ENCODE measurements around the gene CD300C.
"Not testable (repeated sequence)": the region's sequence is repeated elsewhere in the genome, so short reads cannot be mapped to it uniquely, and the experiment has no call there.

CD300C gene

GRCh38 chr17:74573635-74574034, 27.7 kb upstream of the CD300C start:
- not testable (repeated sequence) for H3K27ac ChIP-seq (ENCODE audit: low read depth, low read length); H3K4me1 ChIP-seq (ENCODE audit: control insufficient read depth, insufficient read depth, low read length); H3K27me3 ChIP-seq (ENCODE audit: control insufficient read depth, insufficient read depth, low read length); H3K9me3 ChIP-seq (ENCODE audit: control insufficient read depth, insufficient read depth, low read length); H3K4me3 ChIP-seq (ENCODE audit: low read depth, low read length); H3K9ac ChIP-seq (ENCODE audit: low read depth, low read length); H3K36me3 ChIP-seq (ENCODE audit: control insufficient read depth, insufficient read depth, low read length)

- no peaks in the 10 kb centered on the region for H3K9me3 ChIP-seq (ENCODE audit: control insufficient read depth, insufficient read depth, low read length)
- no peak overlapping the region for H3K4me3 ChIP-seq (ENCODE audit: low read depth, low read length)
- no peak overlapping the region for H3K27ac ChIP-seq (ENCODE audit: low read depth, low read length)
- H3K9ac ChIP-seq (ENCODE audit: low read depth, low read length): no peak overlapping the region
- no peaks in the 10 kb centered on the region for H3K4me1 ChIP-seq (ENCODE audit: control insufficient read depth, insufficient read depth, low read length)
- H3K27me3 ChIP-seq (ENCODE audit: control insufficient read depth, insufficient read depth, low read length): no peaks in the 10 kb centered on the region
- H3K36me3 ChIP-seq (ENCODE audit: control insufficient read depth, insufficient read depth, low read length): no peaks in the 10 kb centered on the region
These were observed 27.3 kb upstream of the CD300C start for GRCh38 chr17:74573169-74573568.

- no peak overlapping the region for H3K9ac ChIP-seq (ENCODE audit: low read depth, low read length)
- H3K4me1 ChIP-seq (ENCODE audit: control insufficient read depth, insufficient read depth, low read length): no peaks in the 10 kb centered on the region
- no peaks in the 10 kb centered on the region for H3K27me3 ChIP-seq (ENCODE audit: control insufficient read depth, insufficient read depth, low read length)
- no peak overlapping the region for H3K4me3 ChIP-seq (ENCODE audit: low read depth, low read length)
- H3K9me3 ChIP-seq (ENCODE audit: control insufficient read depth, insufficient read depth, low read length): no peaks in the 10 kb centered on the region
- H3K27ac ChIP-seq (ENCODE audit: low read depth, low read length): no peak overlapping the region
- H3K36me3 ChIP-seq (ENCODE audit: control insufficient read depth, insufficient read depth, low read length): no peaks in the 10 kb centered on the region
These were observed 25.8 kb upstream of the CD300C start for GRCh38 chr17:74571621-74572270.

GRCh38 chr17:74569020-74570003, 23.4 kb upstream of the CD300C start:
- no peak overlapping the region for H3K9ac ChIP-seq (ENCODE audit: low read depth, low read length)
- H3K9me3 ChIP-seq (ENCODE audit: control insufficient read depth, insufficient read depth, low read length): no peaks in the 10 kb centered on the region
- no peaks in the 10 kb centered on the region for H3K36me3 ChIP-seq (ENCODE audit: control insufficient read depth, insufficient read depth, low read length)
- H3K27me3 ChIP-seq (ENCODE audit: control insufficient read depth, insufficient read depth, low read length): no peaks in the 10 kb centered on the region
- no peak overlapping the region for H3K4me3 ChIP-seq (ENCODE audit: low read depth, low read length)
- no peak overlapping the region for H3K27ac ChIP-seq (ENCODE audit: low read depth, low read length)
- no peaks in the 10 kb centered on the region for H3K4me1 ChIP-seq (ENCODE audit: control insufficient read depth, insufficient read depth, low read length)

- Histone ChIP-seq H3K27me3 (ENCODE audit: control insufficient read depth, insufficient read depth, low read length) (no peaks in the 10 kb centered on the region), H3K4me1 (ENCODE audit: control insufficient read depth, insufficient read depth, low read length) (no peaks in the 10 kb centered on the region), H3K4me3 (ENCODE audit: low read depth, low read length) (no peak overlapping the region), H3K27ac (ENCODE audit: low read depth, low read length) (no peak overlapping the region), H3K9me3 (ENCODE audit: control insufficient read depth, insufficient read depth, low read length) (no peaks in the 10 kb centered on the region), H3K36me3 (ENCODE audit: control insufficient read depth, insufficient read depth, low read length) (no peaks in the 10 kb centered on the region), H3K9ac (ENCODE audit: low read depth, low read length) (no peak overlapping the region)
These were observed 22.4 kb upstream of the CD300C start for GRCh38 chr17:74568106-74568873.

- no peak within 1 kb of the TSS for H3K4me3 ChIP-seq (ENCODE audit: low read depth, low read length)
- no peaks in the 10 kb centered on the region for H3K4me1 ChIP-seq (ENCODE audit: control insufficient read depth, insufficient read depth, low read length)
- H3K27ac ChIP-seq (ENCODE audit: low read depth, low read length): no peak within 1 kb of the TSS
- H3K36me3 ChIP-seq (ENCODE audit: control insufficient read depth, insufficient read depth, low read length): no peaks in the 10 kb centered on the region
- no peak within 1 kb of the TSS for H3K9ac ChIP-seq (ENCODE audit: low read depth, low read length)
- no peaks in the 10 kb centered on the region for H3K27me3 ChIP-seq (ENCODE audit: control insufficient read depth, insufficient read depth, low read length)
- no peaks in the 10 kb centered on the region for H3K9me3 ChIP-seq (ENCODE audit: control insufficient read depth, insufficient read depth, low read length)
These were observed 21.5 kb upstream of the CD300C start, which contains the start of gene CD300H for GRCh38 chr17:74567397-74567796. CD300H (minus strand) TSS chr17:74567509.

- H3K4me3 ChIP-seq (ENCODE audit: low read depth, low read length): no peak overlapping the region
- H3K9me3 ChIP-seq (ENCODE audit: control insufficient read depth, insufficient read depth, low read length): no peaks in the 10 kb centered on the region
- no peak overlapping the region for H3K27ac ChIP-seq (ENCODE audit: low read depth, low read length)
- no peaks in the 10 kb centered on the region for H3K36me3 ChIP-seq (ENCODE audit: control insufficient read depth, insufficient read depth, low read length)
- no peaks in the 10 kb centered on the region for H3K4me1 ChIP-seq (ENCODE audit: control insufficient read depth, insufficient read depth, low read length)
- no peaks in the 10 kb centered on the region for H3K27me3 ChIP-seq (ENCODE audit: control insufficient read depth, insufficient read depth, low read length)
- H3K9ac ChIP-seq (ENCODE audit: low read depth, low read length): no peak overlapping the region
These were observed 20.3 kb upstream of the CD300C start for GRCh38 chr17:74566132-74566753.

- Histone ChIP-seq H3K4me3 (ENCODE audit: low read depth, low read length) (no peak overlapping the region), H3K27ac (ENCODE audit: low read depth, low read length) (no peak overlapping the region), H3K36me3 (ENCODE audit: control insufficient read depth, insufficient read depth, low read length) (no peaks in the 10 kb centered on the region), H3K9me3 (ENCODE audit: control insufficient read depth, insufficient read depth, low read length) (no peaks in the 10 kb centered on the region), H3K9ac (ENCODE audit: low read depth, low read length) (no peak overlapping the region), H3K27me3 (ENCODE audit: control insufficient read depth, insufficient read depth, low read length) (no peaks in the 10 kb centered on the region), H3K4me1 (ENCODE audit: control insufficient read depth, insufficient read depth, low read length) (no peaks in the 10 kb centered on the region)
These were observed 19.2 kb upstream of the CD300C start for GRCh38 chr17:74565126-74565525.

GRCh38 chr17:74563358-74563757, 17.4 kb upstream of the CD300C start:
- Histone ChIP-seq H3K27ac (ENCODE audit: low read depth, low read length) (no peak overlapping the region), H3K9ac (ENCODE audit: low read depth, low read length) (no peak overlapping the region), H3K4me3 (ENCODE audit: low read depth, low read length) (no peak overlapping the region), H3K4me1 (ENCODE audit: control insufficient read depth, insufficient read depth, low read length) (peaks cover 6% of the 10 kb centered on the region), H3K27me3 (ENCODE audit: control insufficient read depth, insufficient read depth, low read length) (no peaks in the 10 kb centered on the region), H3K36me3 (ENCODE audit: control insufficient read depth, insufficient read depth, low read length) (no peaks in the 10 kb centered on the region), H3K9me3 (ENCODE audit: control insufficient read depth, insufficient read depth, low read length) (0 out of 2 replicates have a peak, but pooled peaks cover 4% of the 10 kb centered on the region)

GRCh38 chr17:74561586-74561985, 15.7 kb upstream of the CD300C start:
- H3K27me3 ChIP-seq (ENCODE audit: control insufficient read depth, insufficient read depth, low read length): no peaks in the 10 kb centered on the region
- H3K36me3 ChIP-seq (ENCODE audit: control insufficient read depth, insufficient read depth, low read length): no peaks in the 10 kb centered on the region
- peaks cover 18% of the 10 kb centered on the region for H3K9me3 ChIP-seq (ENCODE audit: control insufficient read depth, insufficient read depth, low read length)
- peaks cover 6% of the 10 kb centered on the region for H3K4me1 ChIP-seq (ENCODE audit: control insufficient read depth, insufficient read depth, low read length)
- H3K27ac ChIP-seq (ENCODE audit: low read depth, low read length): no peak overlapping the region
- H3K9ac ChIP-seq (ENCODE audit: low read depth, low read length): no peak overlapping the region
- no peak overlapping the region for H3K4me3 ChIP-seq (ENCODE audit: low read depth, low read length)
